ENCODE results near the gene TEN1. TPM values are rescaled to one million over a fixed set of nuclear protein-coding genes. Genes with fewer than 3 reads are reported as not detected.

The TEN1 gene
- total RNA-seq, 8 experiments from 2014 or later, result 7.8 to 29.8 (median 15.4) TPM

DNA sequence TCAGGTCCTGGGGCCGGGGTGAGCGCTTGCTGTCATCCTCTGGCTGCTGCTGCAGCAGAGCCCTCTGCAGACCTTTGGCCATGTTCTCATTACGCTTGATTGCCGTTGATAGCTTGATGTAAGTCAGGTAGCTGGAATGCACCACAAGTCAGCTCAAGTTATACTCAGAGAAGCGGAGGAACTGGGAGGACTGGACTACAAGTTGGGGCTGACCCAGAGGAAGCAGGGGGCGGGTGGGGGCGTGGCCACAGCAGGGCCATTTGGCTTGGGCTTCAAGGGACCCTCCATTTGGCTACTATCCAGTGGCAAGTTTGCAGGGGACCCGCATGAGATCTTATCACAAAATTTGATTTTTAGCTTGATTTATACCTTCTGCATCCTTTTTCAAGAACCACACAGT lies 67.0 kb downstream of the TEN1 start:
- in situ Hi-C loops (cut with MboI; ENCODE audit: low pct_unique_long_range_greater_than_20kb in 2 of 9, low sequenced_read_pairs in 9 of 9, unreplicated experiment in 9 of 9), result no loop called here
- Histone ChIP-seq H3K4me3 (no peak overlapping the region), H3K27ac (no peak overlapping the region), H3K4me1 (replicated peaks in 1 of 2) (peaks cover 0 to 17% of the 10 kb centered on the region in 2 donors)
- WGBS, 10 experiments, result 40 to 100% (median 85%) methylated on average over 1 to 2 of the region's 8 CpGs; no CpG with 5 or more reads in 2 of the 10 experiments
- no peak for ATAC-seq (replicated peaks in 6 of 8)

- in situ Hi-C loops (cut with MboI; ENCODE audit: low pct_unique_long_range_greater_than_20kb in 2 of 9, low sequenced_read_pairs in 9 of 9, unreplicated experiment in 9 of 9), result no loop called here
- 63 to 100% (median 93%) methylated on average over 1 to 6 of the region's 9 CpGs; no CpG with 5 or more reads in 1 of the 10 experiments for WGBS, 10 experiments
- ATAC-seq (replicated peaks in 6 of 8), result peak in 1 of 8 experiments; percentile 32
Observed at GRCh38 chr17:76048025-76048605, 69.1 kb downstream of the TEN1 start.

DNA sequence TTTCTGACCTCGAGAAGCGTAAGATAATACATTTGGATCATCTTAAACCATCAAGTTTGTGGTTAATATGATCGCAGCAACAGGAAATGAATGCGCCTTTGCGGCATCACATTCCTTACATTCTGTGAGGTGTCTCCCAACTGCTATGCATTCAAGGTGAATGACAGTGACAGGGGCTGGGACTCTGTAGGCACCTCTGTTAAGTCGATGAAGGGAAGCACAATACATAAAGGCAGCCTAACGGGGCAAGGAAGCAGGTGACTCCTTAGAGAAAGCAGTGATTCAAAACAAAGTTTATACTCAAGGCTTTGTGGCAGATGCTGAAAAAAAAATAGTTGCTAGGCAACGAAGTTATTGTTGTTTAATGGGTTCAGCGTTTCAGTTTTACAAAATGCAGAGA lies 69.7 kb downstream of the TEN1 start:
- Histone ChIP-seq H3K27ac (peak overlapping the region in 1 of 2 donors; percentile 3), H3K4me3 (no peak overlapping the region), H3K4me1 (replicated peaks in 1 of 2) (peaks cover 0 to 20% of the 10 kb centered on the region in 2 donors)
- WGBS, 10 experiments, result 41 to 92% (median 75%) methylated on average over 2 to 7 of the region's 9 CpGs; no CpG with 5 or more reads in 1 of the 10 experiments
- in situ Hi-C loops (cut with MboI; ENCODE audit: low pct_unique_long_range_greater_than_20kb in 2 of 9, low sequenced_read_pairs in 9 of 9, unreplicated experiment in 9 of 9), result no loop called here
- peak in 1 of 8 experiments; percentile 12 for ATAC-seq (replicated peaks in 6 of 8)

More at GRCh38 chr17:76048025-76048605, 69.1 kb downstream of the TEN1 start:
- Histone ChIP-seq H3K4me3 (no peak overlapping the region), H3K4me1 (replicated peaks in 1 of 2) (peaks cover 0 to 20% of the 10 kb centered on the region in 2 donors), H3K27ac (peak overlapping the region in 1 of 2 donors; percentile 3)

DNA sequence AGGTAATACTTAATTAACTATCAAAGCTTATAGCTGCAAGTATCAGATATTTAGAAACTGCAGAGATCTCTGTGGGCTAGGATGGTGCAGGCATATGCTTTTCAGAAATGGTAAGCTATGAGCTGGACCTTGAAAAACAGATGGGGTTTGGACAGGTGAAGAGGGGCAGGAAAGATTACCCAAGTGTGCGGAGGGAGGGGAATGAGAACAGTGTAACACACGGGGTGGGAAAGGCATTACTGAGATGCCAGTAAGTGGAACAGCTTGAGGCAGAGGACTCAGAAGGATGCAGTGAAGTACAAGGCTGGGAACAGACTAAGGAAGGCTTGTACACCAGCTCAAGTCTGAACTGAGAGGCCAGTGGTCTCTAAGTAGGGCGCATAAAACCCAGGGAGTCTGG lies 70.2 kb downstream of the TEN1 start:
- in situ Hi-C loops (cut with MboI; ENCODE audit: low pct_unique_long_range_greater_than_20kb in 2 of 9, low sequenced_read_pairs in 9 of 9, unreplicated experiment in 9 of 9), result no loop called here
- peak in 1 of 8 experiments; percentile 26 for ATAC-seq (replicated peaks in 6 of 8)
- H3K4me3 ChIP-seq, result no peak overlapping the region
- peak overlapping the region in 1 of 2 donors; percentile 65 for H3K27ac ChIP-seq
- 50 to 100% (median 84%) methylated on average over 1 to 3 of the region's 3 CpGs; no CpG with 5 or more reads in 4 of the 10 experiments for WGBS, 10 experiments
- peaks cover 0 to 20% of the 10 kb centered on the region in 2 donors for H3K4me1 ChIP-seq (replicated peaks in 1 of 2)

DNA sequence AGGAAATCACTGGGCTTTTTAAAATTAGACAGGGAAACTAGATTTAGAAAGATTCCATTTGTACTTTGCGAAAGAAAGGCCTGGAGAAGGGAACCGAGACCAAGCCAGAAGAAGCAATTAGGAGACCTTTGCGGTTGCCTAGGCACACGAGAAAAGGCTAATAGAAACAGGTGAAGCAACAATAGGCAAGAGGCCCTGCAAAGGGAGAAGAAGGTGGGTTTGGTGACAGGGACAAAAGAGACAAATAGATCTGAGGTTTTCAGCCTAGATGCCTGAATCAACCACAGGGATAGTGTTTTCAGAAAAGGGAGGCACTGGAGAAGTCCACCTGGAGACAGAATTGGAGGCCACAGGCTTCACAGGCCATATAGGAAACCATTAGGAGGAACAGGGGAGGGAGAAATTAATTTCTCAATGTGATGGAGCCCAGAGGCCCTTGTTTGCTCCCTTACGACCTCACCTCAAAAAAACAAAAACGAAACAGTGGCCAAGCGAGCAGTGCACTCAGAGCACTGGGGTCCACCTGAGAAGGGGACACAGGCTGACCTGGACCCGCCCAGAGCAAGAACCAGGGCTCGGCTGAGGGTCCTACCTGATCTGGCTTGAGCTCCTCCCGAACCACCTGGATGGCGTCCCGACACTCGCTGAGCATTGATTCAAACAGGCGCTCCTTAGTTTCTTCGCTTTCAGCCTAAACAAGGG lies 70.9 kb downstream of the TEN1 start:
- 25 to 98% (median 92%) methylated on average over 3 to 12 of the region's 15 CpGs for WGBS, 10 experiments
- peak in 2 of 8 experiments; percentile 60 to 69 for ATAC-seq (replicated peaks in 6 of 8)
- H3K27ac ChIP-seq, result peak overlapping the region in 1 of 2 donors; percentile 65
- in situ Hi-C loops (cut with MboI; ENCODE audit: low pct_unique_long_range_greater_than_20kb in 2 of 9, low sequenced_read_pairs in 9 of 9, unreplicated experiment in 9 of 9), result no loop called here
- no peak overlapping the region for H3K4me3 ChIP-seq
- H3K4me1 ChIP-seq (replicated peaks in 1 of 2), result peaks cover 0 to 20% of the 10 kb centered on the region in 2 donors

Other genes with a start within 250 kb of the TEN1 start
- gene GALK1, start 214.0 kb upstream of the TEN1 start, total RNA-seq, result 10 to 100 TPM; 10.0 to 32.7 (median 16.4) TPM
- gene UNK, start 194.4 kb upstream of the TEN1 start, total RNA-seq, result 10 to 100 TPM; 14.6 to 38.2 (median 20.0) TPM
- 1 to 10 TPM in 7 of 8 experiments, under 1 TPM in 1; 0.87 to 9.1 (median 2.7) TPM for gene UNC13D, start 134.8 kb upstream of the TEN1 start, total RNA-seq
- gene WBP2, start 123.9 kb upstream of the TEN1 start, total RNA-seq, result 10 to 100 TPM; 51.3 to 86.5 (median 60.1) TPM
- 10 to 100 TPM in 2 of 8 experiments, 1 to 10 TPM in 5, under 1 TPM in 1; 0.67 to 15.1 (median 4.8) TPM for gene TRIM47, start 100.7 kb upstream of the TEN1 start, total RNA-seq
- 10 to 100 TPM in 7 of 8 experiments, 1 to 10 TPM in 1; 8.7 to 22.5 (median 13.4) TPM for gene TRIM65, start 82.3 kb upstream of the TEN1 start, total RNA-seq
- gene MRPL38, start 74.4 kb upstream of the TEN1 start, total RNA-seq, result 10 to 100 TPM; 31.1 to 77.0 (median 47.0) TPM
- 10 to 100 TPM in 3 of 8 experiments, 1 to 10 TPM in 5; 4.8 to 14.7 (median 7.6) TPM for gene FBF1, start 38.2 kb upstream of the TEN1 start, total RNA-seq
- gene ACOX1, start 74 bp upstream of the TEN1 start, total RNA-seq, result 100 to 1,000 TPM in 1 of 8 experiments, 10 to 100 TPM in 7; 14.6 to 106 (median 32.4) TPM
- 10 to 100 TPM in 1 of 8 experiments, 1 to 10 TPM in 7; 3.5 to 11.0 (median 6.2) TPM for gene CDK3, start 21.6 kb downstream of the TEN1 start, total RNA-seq
- 1 to 10 TPM in 1 of 8 experiments, under 1 TPM in 6, not detected in 1; 0.05 to 1.0 (median 0.59) TPM for gene EVPL, start 48.1 kb downstream of the TEN1 start, total RNA-seq
- 10 to 100 TPM; 21.2 to 70.9 (median 36.4) TPM for gene SRP68, start 93.3 kb downstream of the TEN1 start, total RNA-seq
- under 1 TPM in 6 of 8 experiments, not detected in 2; 0.11 to 0.81 (median 0.46) TPM for gene GALR2, start 95.5 kb downstream of the TEN1 start, total RNA-seq
- 10 to 100 TPM; 13.1 to 37.3 (median 20.9) TPM for gene ZACN, start 99.9 kb downstream of the TEN1 start, total RNA-seq
- 100 to 1,000 TPM in 1 of 8 experiments, 10 to 100 TPM in 7; 39.6 to 105 (median 64.7) TPM for gene EXOC7, start 124.5 kb downstream of the TEN1 start, total RNA-seq
- gene FOXJ1, start 162.0 kb downstream of the TEN1 start, total RNA-seq, result 10 to 100 TPM in 1 of 8 experiments, 1 to 10 TPM in 4, under 1 TPM in 3; 0.41 to 83.2 (median 3.0) TPM

All from motor neuron (in vitro differentiated cells).